Adrenal gland (tissue), 12 donors: ENCODE results near the gene CDK8. TPM values are rescaled to one million over a fixed set of nuclear protein-coding genes. Genes with fewer than 3 reads are reported as not detected.

Experiments used
- DNase-seq, 7 donors: peaks; one replicate each; pipeline ENCODE4 v3.0.0-alpha.2; 2019 to 2020
- H3K27ac ChIP-seq, 5 donors: fragments of 200-600 bp; sonication (generic) in 4 of 5; 1 replicate in 3 of 5; 2 replicates in 2 of 5; pipeline versions ENCODE4 v1.5.1 to v1.8.0; 2016 to 2020; ENCODE audit warnings: mild to moderate bottlenecking in 1 of 5
- H3K27me3 ChIP-seq: fragments of 200-600 bp; 2 replicates; pipeline ENCODE4 v1.8.0; 2021
- H3K36me3 ChIP-seq, 2 donors: fragments of 200-600 bp; replicated peaks in 1 of 2; 1 replicate in 1 of 2; 2 replicates in 1 of 2; pipeline versions ENCODE4 v1.5.1 to v1.8.0; 2018 to 2022
- H3K4me1 ChIP-seq, 2 donors: fragments of 200-600 bp; replicated peaks in 1 of 2; 1 replicate in 1 of 2; 2 replicates in 1 of 2; pipeline versions ENCODE4 v1.5.1 to v1.8.0; 2018 to 2021
- H3K4me3 ChIP-seq, 4 donors: fragments of 200-600 bp; sonication (generic) in 3 of 4; one replicate each; pipeline ENCODE4 v1.5.1; 2016 to 2018
- H3K9me3 ChIP-seq, 3 donors: fragments of 200-600 bp; sonication (generic) in 1 of 3; replicated peaks in 1 of 3; 1 replicate in 2 of 3; 2 replicates in 1 of 3; pipeline versions ENCODE4 v1.5.1 to v1.8.0; 2016 to 2021
- CTCF ChIP-seq, 6 experiments: fragments of 450-650 bp in 4 of 6; fragments of 200-600 bp in 2 of 6; sonication (generic) in 1 of 6; IDR thresholded peaks; 1 replicate in 5 of 6; 2 replicates in 1 of 6; pipeline versions ENCODE4 v1.5.1 to v1.8.0; 2016 to 2021; ENCODE audit warnings: antibody characterized with exemption in 6 of 6, mild to moderate bottlenecking in 2 of 6, moderate library complexity in 1 of 6
- POLR2A ChIP-seq, 2 donors: fragments of 450-650 bp; IDR thresholded peaks; one replicate each; pipeline ENCODE4 v1.6.1; 2017; ENCODE audit warnings: antibody characterized with exemption in 2 of 2, mild to moderate bottlenecking in 2 of 2, moderate library complexity in 1 of 2
- WGBS, 4 donors: extraction: QIAGEN DNeasy Blood & Tissue Kit in 2 of 4; methylation state at CpG; one replicate each; pipeline versions ENCODE4 v1.1.5 to v1.1.7; 2013 to 2017; 5-methylcytosine and 5-hydroxymethylcytosine counted together
- intact Hi-C, 2 donors: fragments of 100-400 bp; cut with DNase I; formaldehyde crosslinking; loops; one replicate each; pipeline versions ENCODE4 v1.14.1 to v1.15.0; 2022 to 2023
- polyA plus RNA-seq, 3 donors: library from polyadenylated mRNA; stranded (reverse); fragments of 200-250 nt in 2 of 3; fragments of 350-450 nt in 1 of 3; fragmentation: Illumina TruSeq in 1 of 3; extraction: RNeasy Lipid Tissue Mini Kit (QIAGEN cat#74804) in 1 of 3; gene quantifications; one replicate each; pipeline ENCODE4 v1.2.3, GENCODE V29; 2013 to 2014
- total RNA-seq, 9 donors: library from RNA; depleted of rRNA in 4 of 9; stranded (reverse); fragments of >200 nt in 4 of 9; fragments of 120-200 nt in 1 of 9; fragmentation: NEBNext Ultra II Directional in 1 of 9; extraction: Animal tissue kit (Norgen Biotek cat#: 25700) in 1 of 9; gene quantifications; one replicate each; pipeline versions ENCODE4 v1.1.0 to v1.2.4, GENCODE V29; 2013 to 2023
- donor health status: healthy with polysubstance abuse.
- donor health status: Bipolar disorder and iron deficiency.
- donor health status: DM: yes; HTN: yes; CAD: no.
- donor health status: DM: no; HTN: no; CAD: no.
- donor health status: DM: no; HTN: no; CAD: no.
- donor health status: DM: yes; HTN: yes; CAD: no.

CDK8 gene
- total and polyA plus RNA-seq, 12 donors = 7.7 to 65.4 (median 11.3) TPM

DNA sequence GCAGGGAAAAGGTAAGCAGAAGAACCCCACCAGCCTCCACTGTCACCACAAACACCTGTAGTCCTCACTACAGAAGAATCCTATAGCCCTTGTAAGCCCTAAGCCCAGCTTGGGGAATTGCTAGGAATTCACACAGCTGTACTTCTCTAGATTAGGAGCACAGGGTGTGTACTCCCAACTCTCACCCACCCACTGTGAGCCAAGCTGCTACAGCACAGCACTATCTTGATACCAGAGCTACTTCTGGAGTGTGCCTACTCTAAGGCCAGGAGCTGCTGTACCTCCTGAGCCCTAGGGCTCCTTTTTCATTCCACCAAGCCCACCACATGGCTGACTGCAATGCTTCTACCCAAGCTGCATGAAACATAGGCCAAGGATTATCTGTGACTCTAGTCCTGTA, 181.2 kb downstream of the CDK8 start:
- H3K9me3 ChIP-seq = peaks cover 0 to 23% (median 0%) of the 10 kb centered on the region in 3 donors

GRCh38 chr13:26435646-26436045, 181.7 kb downstream of the CDK8 start:
- Histone ChIP-seq H3K4me1 (no peaks in the 10 kb centered on the region), H3K27ac (no peak overlapping the region), H3K36me3 (no peaks in the 10 kb centered on the region), H3K4me3 (no peak overlapping the region), H3K27me3 (no peaks in the 10 kb centered on the region), H3K9me3 (peaks cover 0 to 23% (median 0%) of the 10 kb centered on the region in 3 donors)
- no peak for DNase-seq
- WGBS, 4 donors = 67 to 93% (median 77%) methylated on average over 1 to 3 of the region's 3 CpGs
- intact Hi-C loops = no loop called here
- no peak for TF ChIP-seq CTCF (IDR thresholded peaks at IDR 0.05)

More for the DNA sequence above, 181.2 kb downstream of the CDK8 start:
- Histone ChIP-seq H3K36me3 (no peaks in the 10 kb centered on the region), H3K4me3 (no peak overlapping the region), H3K27ac (no peak overlapping the region), H3K4me1 (no peaks in the 10 kb centered on the region), H3K27me3 (no peaks in the 10 kb centered on the region)
- intact Hi-C loops = no loop called here
- DNase-seq = no peak
- TF ChIP-seq CTCF (IDR thresholded peaks at IDR 0.05) = no peak
- no peak for TF ChIP-seq POLR2A (IDR thresholded peaks at IDR 0.05)

DNA sequence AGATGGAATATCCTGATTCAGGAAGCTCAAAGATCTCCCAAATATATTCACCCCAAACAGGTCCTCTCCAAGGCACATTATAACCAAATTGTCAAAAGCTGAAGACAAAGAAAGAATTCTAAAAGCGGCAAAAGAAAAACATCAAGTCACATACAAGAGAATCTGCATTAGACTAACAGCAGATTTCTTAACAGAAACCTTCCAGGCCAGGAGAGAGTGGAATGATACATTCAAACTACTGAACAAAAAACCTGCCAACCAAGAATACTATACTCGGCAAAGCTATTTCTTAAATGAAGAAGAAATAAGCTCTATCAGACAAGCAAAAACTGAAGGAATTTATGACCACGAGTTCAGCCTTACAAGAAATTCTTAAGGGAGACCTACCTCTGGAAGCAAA, 183.0 kb downstream of the CDK8 start:
- Histone ChIP-seq H3K36me3 (no peaks in the 10 kb centered on the region), H3K4me1 (no peaks in the 10 kb centered on the region), H3K27ac (no peak overlapping the region), H3K4me3 (no peak overlapping the region), H3K9me3 (peaks cover 0 to 23% (median 0%) of the 10 kb centered on the region in 3 donors), H3K27me3 (no peaks in the 10 kb centered on the region)
- 88 to 95% (median 90%) methylated on average over 3 of the region's 3 CpGs for whole genome bisulfite sequencing, 4 donors
- intact Hi-C loops = no loop called here
- DNase-seq = no peak
- TF ChIP-seq CTCF (IDR thresholded peaks at IDR 0.05) (no peak), POLR2A (IDR thresholded peaks at IDR 0.05) (no peak)

GRCh38 chr13:26440111-26440510, 186.2 kb downstream of the CDK8 start:
- Histone ChIP-seq H3K27me3 (no peaks in the 10 kb centered on the region), H3K4me3 (no peak overlapping the region), H3K4me1 (no peaks in the 10 kb centered on the region), H3K27ac (no peak overlapping the region), H3K9me3 (peaks cover 0 to 23% (median 0%) of the 10 kb centered on the region in 3 donors), H3K36me3 (no peaks in the 10 kb centered on the region)
- intact Hi-C loops = no loop called here
- WGBS, 4 donors = 53 to 82% (median 76%) methylated on average over 3 of the region's 3 CpGs
- TF ChIP-seq CTCF (IDR thresholded peaks at IDR 0.05) = no peak
- TF ChIP-seq POLR2A (IDR thresholded peaks at IDR 0.05) = no peak
- no peak for DNase-seq
